ENCODE results near the gene SLC16A14.

Gene SLC16A14

DNA sequence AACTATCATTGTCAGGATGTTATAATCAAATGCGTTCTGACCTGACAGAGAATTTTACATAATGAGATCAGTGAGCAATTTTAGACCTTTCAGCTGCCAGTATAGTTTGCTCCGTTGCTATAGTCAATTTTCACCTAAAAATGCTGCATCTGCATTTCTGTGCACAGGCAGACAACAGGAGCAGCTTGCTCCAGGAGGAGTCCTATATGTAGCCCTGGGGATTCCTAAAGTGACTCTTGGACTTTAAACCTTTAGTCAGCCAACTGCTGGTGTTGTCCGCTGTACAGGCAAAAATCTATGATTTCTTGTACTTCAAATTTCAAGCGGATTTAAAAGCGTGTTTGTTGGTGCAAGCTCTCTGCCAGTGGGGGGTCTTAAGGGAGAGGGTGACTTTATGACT is 25.7 kb downstream of the SLC16A14 start:
- no peak for TF ChIP-seq EZH2phosphoT487 (IDR thresholded peaks at IDR 0.05; ENCODE audit: borderline replicate concordance)
- TF ChIP-seq, protein P1, sequence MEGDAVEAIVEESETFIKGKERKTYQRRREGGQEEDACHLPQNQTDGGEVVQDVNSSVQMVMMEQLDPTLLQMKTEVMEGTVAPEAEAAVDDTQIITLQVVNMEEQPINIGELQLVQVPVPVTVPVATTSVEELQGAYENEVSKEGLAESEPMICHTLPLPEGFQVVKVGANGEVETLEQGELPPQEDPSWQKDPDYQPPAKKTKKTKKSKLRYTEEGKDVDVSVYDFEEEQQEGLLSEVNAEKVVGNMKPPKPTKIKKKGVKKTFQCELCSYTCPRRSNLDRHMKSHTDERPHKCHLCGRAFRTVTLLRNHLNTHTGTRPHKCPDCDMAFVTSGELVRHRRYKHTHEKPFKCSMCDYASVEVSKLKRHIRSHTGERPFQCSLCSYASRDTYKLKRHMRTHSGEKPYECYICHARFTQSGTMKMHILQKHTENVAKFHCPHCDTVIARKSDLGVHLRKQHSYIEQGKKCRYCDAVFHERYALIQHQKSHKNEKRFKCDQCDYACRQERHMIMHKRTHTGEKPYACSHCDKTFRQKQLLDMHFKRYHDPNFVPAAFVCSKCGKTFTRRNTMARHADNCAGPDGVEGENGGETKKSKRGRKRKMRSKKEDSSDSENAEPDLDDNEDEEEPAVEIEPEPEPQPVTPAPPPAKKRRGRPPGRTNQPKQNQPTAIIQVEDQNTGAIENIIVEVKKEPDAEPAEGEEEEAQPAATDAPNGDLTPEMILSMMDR (conservative IDR thresholded peaks at IDR 0.05; ENCODE audit: low read length) = no peak
- no peak overlapping the region for H2AFZ ChIP-seq (ENCODE audit: low read length)
- H4K20me1 ChIP-seq (ENCODE audit: insufficient read depth, low read length, poor library complexity, severe bottlenecking) = no peaks in the 10 kb centered on the region
- H3K79me2 ChIP-seq (ENCODE audit: insufficient read depth, low read length) = no peaks in the 10 kb centered on the region
- no peak overlapping the region for H3K4me2 ChIP-seq (ENCODE audit: low read depth, low read length, poor library complexity, severe bottlenecking)
- H3F3A ChIP-seq (ENCODE audit: low read depth) = no peaks in the 10 kb centered on the region
- no peaks in the 10 kb centered on the region for H3K36me3 ChIP-seq (ENCODE audit: insufficient read depth, low read length)
- no peak overlapping the region for H3K4me3 ChIP-seq (ENCODE audit: low read length, poor library complexity, severe bottlenecking)
- H3K9me2 ChIP-seq (replicated peaks; ENCODE audit: low read depth, low read length) = no peaks in the 10 kb centered on the region
- H3K27me3 ChIP-seq (ENCODE audit: insufficient read depth, low read length, poor library complexity, severe bottlenecking) = no peaks in the 10 kb centered on the region
- no peaks in the 10 kb centered on the region for H3K9me3 ChIP-seq (ENCODE audit: insufficient read depth, low read depth, low read length)
- no peaks in the 10 kb centered on the region for H3K4me1 ChIP-seq (ENCODE audit: insufficient read depth, low read length, poor library complexity, severe bottlenecking)
- no peak overlapping the region for H3K9ac ChIP-seq (ENCODE audit: low read depth, low read length, poor library complexity, severe bottlenecking)

DNA sequence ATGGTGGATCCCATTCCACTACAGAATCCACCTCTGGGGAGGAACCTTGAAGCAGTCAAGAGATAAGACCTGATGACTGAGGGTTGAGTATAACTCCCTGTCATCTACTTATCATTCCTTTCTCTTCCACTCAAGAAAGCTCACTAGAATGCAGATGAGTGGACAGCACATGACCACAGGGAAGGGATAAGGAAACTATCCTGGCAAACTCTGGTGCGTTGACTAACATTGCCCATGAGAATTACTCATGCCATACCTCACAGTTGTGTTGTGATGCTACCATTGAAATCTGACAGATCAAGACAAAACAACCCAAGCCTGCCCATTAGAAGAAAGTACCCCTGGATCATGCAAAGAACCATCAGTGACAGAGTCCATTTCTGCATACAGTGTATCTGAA is 26.5 kb downstream of the SLC16A14 start:
- H3K4me2 ChIP-seq (ENCODE audit: low read depth, low read length, poor library complexity, severe bottlenecking) = no peak overlapping the region
- H3K4me3 ChIP-seq (ENCODE audit: low read length, poor library complexity, severe bottlenecking) = no peak overlapping the region
- H3F3A ChIP-seq (ENCODE audit: low read depth) = no peaks in the 10 kb centered on the region
- no peaks in the 10 kb centered on the region for H3K36me3 ChIP-seq (ENCODE audit: insufficient read depth, low read length)
- no peaks in the 10 kb centered on the region for H3K4me1 ChIP-seq (ENCODE audit: insufficient read depth, low read length, poor library complexity, severe bottlenecking)
- no peaks in the 10 kb centered on the region for H3K9me3 ChIP-seq (ENCODE audit: insufficient read depth, low read depth, low read length)
- no peak overlapping the region for H2AFZ ChIP-seq (ENCODE audit: low read length)
- no peaks in the 10 kb centered on the region for H3K79me2 ChIP-seq (ENCODE audit: insufficient read depth, low read length)
- H4K20me1 ChIP-seq (ENCODE audit: insufficient read depth, low read length, poor library complexity, severe bottlenecking) = no peaks in the 10 kb centered on the region
- no peak overlapping the region for H3K9ac ChIP-seq (ENCODE audit: low read depth, low read length, poor library complexity, severe bottlenecking)
- H3K27me3 ChIP-seq (ENCODE audit: insufficient read depth, low read length, poor library complexity, severe bottlenecking) = no peaks in the 10 kb centered on the region
- H3K9me2 ChIP-seq (replicated peaks; ENCODE audit: low read depth, low read length) = no peaks in the 10 kb centered on the region
- TF ChIP-seq, protein P1 (conservative IDR thresholded peaks at IDR 0.05; ENCODE audit: low read length) = no peak
- TF ChIP-seq EZH2phosphoT487 (IDR thresholded peaks at IDR 0.05; ENCODE audit: borderline replicate concordance) = no peak

DNA sequence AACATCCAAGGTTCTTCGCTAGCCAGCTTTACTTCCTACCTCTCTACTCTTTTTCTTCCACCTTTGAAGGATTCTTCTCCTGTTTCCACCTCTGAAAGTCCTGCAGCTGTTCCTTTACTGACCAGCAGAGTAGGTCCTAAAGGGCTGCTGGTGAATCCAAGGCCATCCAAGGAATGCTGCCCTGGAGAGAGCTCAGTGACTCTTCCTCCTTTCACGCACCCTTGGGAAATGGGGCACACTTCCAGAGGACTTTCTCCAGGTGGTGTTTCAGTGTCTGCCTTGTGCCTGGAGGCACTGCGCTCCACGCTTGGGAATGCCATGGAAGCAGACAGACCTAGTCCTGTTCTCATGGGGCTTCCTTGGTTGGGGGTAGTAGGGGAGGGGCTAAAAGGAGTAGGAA is 45.4 kb downstream of the SLC16A14 start:
- Histone ChIP-seq H3K4me2 (ENCODE audit: low read depth, low read length, poor library complexity, severe bottlenecking) (no peak overlapping the region), H3F3A (ENCODE audit: low read depth) (no peaks in the 10 kb centered on the region), H2AFZ (ENCODE audit: low read length) (no peak overlapping the region), H3K79me2 (ENCODE audit: insufficient read depth, low read length) (no peaks in the 10 kb centered on the region), H3K9me3 (ENCODE audit: insufficient read depth, low read depth, low read length) (no peaks in the 10 kb centered on the region), H3K36me3 (ENCODE audit: insufficient read depth, low read length) (no peaks in the 10 kb centered on the region), H3K4me1 (ENCODE audit: insufficient read depth, low read length, poor library complexity, severe bottlenecking) (no peaks in the 10 kb centered on the region), H4K20me1 (ENCODE audit: insufficient read depth, low read length, poor library complexity, severe bottlenecking) (no peaks in the 10 kb centered on the region), H3K9ac (ENCODE audit: low read depth, low read length, poor library complexity, severe bottlenecking) (no peak overlapping the region), H3K27me3 (ENCODE audit: insufficient read depth, low read length, poor library complexity, severe bottlenecking) (no peaks in the 10 kb centered on the region), H3K4me3 (ENCODE audit: low read length, poor library complexity, severe bottlenecking) (no peak overlapping the region), H3K9me2 (replicated peaks; ENCODE audit: low read depth, low read length) (no peaks in the 10 kb centered on the region)
- TF ChIP-seq, protein P1 (conservative IDR thresholded peaks at IDR 0.05; ENCODE audit: low read length) = no peak
- TF ChIP-seq EZH2phosphoT487 (IDR thresholded peaks at IDR 0.05; ENCODE audit: borderline replicate concordance) = no peak
